Panc1 (cell line): ENCODE results near the gene CXorf65. TPM values are rescaled to one million over a fixed set of nuclear protein-coding genes. Genes with fewer than 3 reads are reported as not detected.

Source experiments
- ATAC-seq: fragments of 200-7000 bp; cut with Tn5 transposase; 2 replicates; pipeline ENCODE4 v1.9.1; 2020; ENCODE audit warnings: mild to moderate bottlenecking, moderate library complexity
- BruUV-seq: library from RNA; stranded (reverse); fragments of 400-500 nt; replicated peaks from 2 replicates; lab custom pipeline; 2021; lab: Mats Ljungman, UMichigan
- CTCF ChIA-PET: fragments of 300-600 bp; sonication (Branson Sonifier 250); formaldehyde crosslinking; loops from one replicate; lab custom pipeline; 2022; ENCODE audit warnings: antibody characterized with exemption; lab: Charles Lee
- POLR2A ChIA-PET: fragments of 300-600 bp; sonication (Branson Sonifier 250); formaldehyde crosslinking; loops from one replicate; lab custom pipeline; 2022; ENCODE audit warnings: antibody characterized with exemption; lab: Charles Lee
- DNase-seq: peaks from one replicate; pipeline ENCODE4 v3.0.0-alpha.2; 2010; ENCODE audit warnings: low read depth, low spot score
- H3K27ac ChIP-seq: 2 replicates; pipeline ENCODE4 v1.5.1; 2011; ENCODE audit warnings: mild to moderate bottlenecking, low read length, inconsistent platforms
- H3K27me3 ChIP-seq: fragments of 200-500 bp; sonication (Bioruptor generic); 2 replicates; pipeline ENCODE4 v1.6.0; 2014; ENCODE audit warnings: low read length, inconsistent platforms; ENCODE audit not compliant: control insufficient read depth, insufficient read depth
- H3K36me3 ChIP-seq: fragments of 200-500 bp; sonication (Bioruptor generic); 2 replicates; pipeline ENCODE4 v1.5.1; 2014; ENCODE audit warnings: inconsistent platforms, mild to moderate bottlenecking, low read length, moderate library complexity; ENCODE audit not compliant: control insufficient read depth, insufficient read depth
- H3K4me1 ChIP-seq: 2 replicates; pipeline ENCODE4 v1.5.1; 2011; ENCODE audit warnings: inconsistent platforms, mild to moderate bottlenecking, low read length, moderate library complexity; ENCODE audit not compliant: control insufficient read depth, insufficient read depth
- H3K4me3 ChIP-seq, 2 experiments: 2 replicates each; pipeline ENCODE4 v1.5.1; 2011 to 2012; ENCODE audit warnings: low read depth in 2 of 2, low read length in 2 of 2, mild to moderate bottlenecking in 2 of 2, inconsistent platforms in 1 of 2, moderate library complexity in 1 of 2
- H3K9me3 ChIP-seq: fragments of 200-500 bp; sonication (Bioruptor generic); 2 replicates; pipeline ENCODE4 v1.5.1; 2014; ENCODE audit warnings: low read depth, mild to moderate bottlenecking, inconsistent platforms, low read length, moderate library complexity; ENCODE audit not compliant: control insufficient read depth, insufficient read depth
- CTCF ChIP-seq: fragments of 450-650 bp; IDR thresholded peaks from 2 replicates; pipeline ENCODE4 v1.5.1; 2017; ENCODE audit warnings: mild to moderate bottlenecking
- POLR2AphosphoS5 ChIP-seq: IDR thresholded peaks from 2 replicates; pipeline ENCODE4 v1.6.1; 2012; ENCODE audit warnings: mild to moderate bottlenecking, low read depth, low read length, moderate library complexity
- SIN3A ChIP-seq: IDR thresholded peaks from 2 replicates; pipeline ENCODE4 v1.6.1; 2012; ENCODE audit warnings: low read depth, mild to moderate bottlenecking, low read length, moderate library complexity, borderline replicate concordance; ENCODE audit not compliant: insufficient read depth
- TCF7L2 ChIP-seq: IDR thresholded peaks from 2 replicates; pipeline ENCODE4 v1.6.1; 2011; ENCODE audit warnings: mild to moderate bottlenecking, low read depth, low read length, inconsistent platforms
- in situ Hi-C: cut with HindIII; loops from 2 replicates; pipeline ENCODE4 v1.10.0; 2016; ENCODE audit warnings: low sequenced_read_pairs, low pct_unique_long_range_greater_than_20kb
- intact Hi-C: fragments of 100-400 bp; cut with micrococcal nuclease; formaldehyde crosslinking; loops from one replicate; pipeline ENCODE4 v1.10.0; 2022; ENCODE audit not compliant: unreplicated experiment
- total RNA-seq: library from RNA; stranded (reverse); gene quantifications from one replicate; pipeline ENCODE4 v1.2.1, GENCODE V29; 2021; ENCODE audit not compliant: unreplicated experiment
- TF ChIP-seq, protein P1 (sequence below), 2 experiments: IDR thresholded peaks; 2 replicates each; pipeline ENCODE4 v1.6.1; 2011 to 2012; ENCODE audit warnings: low read depth in 2 of 2, control low read depth in 1 of 2, low read length in 1 of 2, mild to moderate bottlenecking in 1 of 2, moderate library complexity in 1 of 2; ENCODE audit not compliant: insufficient read depth in 1 of 2

The CXorf65 gene
- total RNA-seq, 1 experiment from 2014 or later: not detected

- in situ Hi-C loops: no loop called here
- intact Hi-C loops: no loop called here
- H3K36me3 ChIP-seq: no peaks in the 10 kb centered on the region
- peaks cover 5% of the 10 kb centered on the region for H3K4me1 ChIP-seq
- CTCF ChIA-PET: no interaction called here
- no peak overlapping the region for H3K27ac ChIP-seq
- H3K9me3 ChIP-seq: no peaks in the 10 kb centered on the region
- DNase-seq: no peak
- ATAC-seq: no peak
- TF ChIP-seq POLR2AphosphoS5 (no peak), CTCF (no peak), TCF7L2 (no peak), SIN3A (no peak)
- TF ChIP-seq, protein P1, sequence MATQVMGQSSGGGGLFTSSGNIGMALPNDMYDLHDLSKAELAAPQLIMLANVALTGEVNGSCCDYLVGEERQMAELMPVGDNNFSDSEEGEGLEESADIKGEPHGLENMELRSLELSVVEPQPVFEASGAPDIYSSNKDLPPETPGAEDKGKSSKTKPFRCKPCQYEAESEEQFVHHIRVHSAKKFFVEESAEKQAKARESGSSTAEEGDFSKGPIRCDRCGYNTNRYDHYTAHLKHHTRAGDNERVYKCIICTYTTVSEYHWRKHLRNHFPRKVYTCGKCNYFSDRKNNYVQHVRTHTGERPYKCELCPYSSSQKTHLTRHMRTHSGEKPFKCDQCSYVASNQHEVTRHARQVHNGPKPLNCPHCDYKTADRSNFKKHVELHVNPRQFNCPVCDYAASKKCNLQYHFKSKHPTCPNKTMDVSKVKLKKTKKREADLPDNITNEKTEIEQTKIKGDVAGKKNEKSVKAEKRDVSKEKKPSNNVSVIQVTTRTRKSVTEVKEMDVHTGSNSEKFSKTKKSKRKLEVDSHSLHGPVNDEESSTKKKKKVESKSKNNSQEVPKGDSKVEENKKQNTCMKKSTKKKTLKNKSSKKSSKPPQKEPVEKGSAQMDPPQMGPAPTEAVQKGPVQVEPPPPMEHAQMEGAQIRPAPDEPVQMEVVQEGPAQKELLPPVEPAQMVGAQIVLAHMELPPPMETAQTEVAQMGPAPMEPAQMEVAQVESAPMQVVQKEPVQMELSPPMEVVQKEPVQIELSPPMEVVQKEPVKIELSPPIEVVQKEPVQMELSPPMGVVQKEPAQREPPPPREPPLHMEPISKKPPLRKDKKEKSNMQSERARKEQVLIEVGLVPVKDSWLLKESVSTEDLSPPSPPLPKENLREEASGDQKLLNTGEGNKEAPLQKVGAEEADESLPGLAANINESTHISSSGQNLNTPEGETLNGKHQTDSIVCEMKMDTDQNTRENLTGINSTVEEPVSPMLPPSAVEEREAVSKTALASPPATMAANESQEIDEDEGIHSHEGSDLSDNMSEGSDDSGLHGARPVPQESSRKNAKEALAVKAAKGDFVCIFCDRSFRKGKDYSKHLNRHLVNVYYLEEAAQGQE (IDR thresholded peaks at IDR 0.05; ENCODE audit: insufficient read depth in 1 of 2, low read depth in 2 of 2, low read length in 1 of 2): no peak
- H3K4me3 ChIP-seq: no peak overlapping the region
- no peaks in the 10 kb centered on the region for H3K27me3 ChIP-seq
- no TSS peak for BruUV-seq
- POLR2A ChIA-PET: no interaction called here
Observed at GRCh38 chrX:71117358-71117757, 10.8 kb upstream of the CXorf65 start.

- no peaks in the 10 kb centered on the region for H3K36me3 ChIP-seq
- CTCF ChIA-PET: interaction anchor here (0.8 kb wide), 1 partner anchor 19 kb away, joined by 14 read pairs; no protein-coding TSS in a partner anchor
- no peak overlapping the region for H3K4me3 ChIP-seq
- intact Hi-C loops: no loop called here
- no TSS peak for BruUV-seq
- H3K27me3 ChIP-seq: no peaks in the 10 kb centered on the region
- H3K4me1 ChIP-seq: no peaks in the 10 kb centered on the region
- no peaks in the 10 kb centered on the region for H3K9me3 ChIP-seq
- in situ Hi-C loops: no loop called here
- TF ChIP-seq POLR2AphosphoS5 (no peak), CTCF (no peak)
- DNase-seq (no peak), ATAC-seq (no peak)
- H3K27ac ChIP-seq: no peak overlapping the region
- POLR2A ChIA-PET: no interaction called here
Observed at GRCh38 chrX:71111921-71112431, 5.4 kb upstream of the CXorf65 start.
